ENCODE results near the gene YIPF3.

The YIPF3 gene

GRCh38 chr6:43516367-43516696, 394 bp downstream of the YIPF3 start:
- H4K8ac ChIP-seq (ENCODE audit: low read depth, low read length): peak overlapping the region; percentile 99
- H3K4me1 ChIP-seq (ENCODE audit: control insufficient read depth in 1 of 2, insufficient read depth in 2 of 2, low read length in 2 of 2): peaks cover 9 to 12% of the 10 kb centered on the region in 2 experiments
- H4K91ac ChIP-seq (ENCODE audit: low read depth, low read length): peak overlapping the region; percentile 95
- peak overlapping the region; percentile 62 for H2AK5ac ChIP-seq (ENCODE audit: low read length)
- peak overlapping the region; percentile 65 for H4K12ac ChIP-seq (ENCODE audit: low read depth, low read length)
- H3K36me3 ChIP-seq (ENCODE audit: control insufficient read depth in 1 of 2, insufficient read depth in 2 of 2, low read length in 2 of 2): peaks cover 44 to 56% of the 10 kb centered on the region in 2 experiments
- WGBS (ENCODE audit: extremely low coverage, insufficient coverage, insufficient read length): no CpG with 5 or more reads among the region's 10 CpGs
- H2BK120ac ChIP-seq (ENCODE audit: insufficient read depth, low read length, poor library complexity): peak overlapping the region; percentile 87
- peak overlapping the region; percentile 80 for H3K14ac ChIP-seq (ENCODE audit: low read length)
- H3K9me3 ChIP-seq (ENCODE audit: insufficient read depth, low read depth, low read length): no peaks in the 10 kb centered on the region
- peak overlapping the region; percentile 91 for H2AFZ ChIP-seq (ENCODE audit: insufficient read depth, low read length, poor library complexity)
- peak overlapping the region; percentile 89 for H3K4me3 ChIP-seq (ENCODE audit: low read depth, low read length)
- H3K79me2 ChIP-seq (ENCODE audit: control insufficient read depth, insufficient read depth, low read length, poor library complexity): peaks cover 14% of the 10 kb centered on the region
- H3K79me1 ChIP-seq (ENCODE audit: low read length): peaks cover 9% of the 10 kb centered on the region
- peak overlapping the region; percentile 81 for H3K27ac ChIP-seq (ENCODE audit: low read depth, low read length)
- DNase-seq: no peak
- no peak overlapping the region for H2BK12ac ChIP-seq (ENCODE audit: low read length)
- H3K18ac ChIP-seq (ENCODE audit: low read length): peak overlapping the region; percentile 85
- peak overlapping the region; percentile 72 for H3K4me2 ChIP-seq (ENCODE audit: low read length)
- H3K9ac ChIP-seq (ENCODE audit: low read length): peak overlapping the region; percentile 99
- H3K4ac ChIP-seq (ENCODE audit: low read depth, low read length): peak overlapping the region; percentile 87
- H2BK5ac ChIP-seq (ENCODE audit: low read depth, low read length, poor library complexity): peak overlapping the region; percentile 81
- no peak overlapping the region for H3K23ac ChIP-seq (ENCODE audit: low read length)
- H3K27me3 ChIP-seq (ENCODE audit: insufficient read depth, low read length): no peaks in the 10 kb centered on the region

GRCh38 chr6:43515808-43516207, 918 bp downstream of the YIPF3 start:
- Histone ChIP-seq H3K4me2 (ENCODE audit: low read length) (peak overlapping the region; percentile 72), H3K9me3 (ENCODE audit: insufficient read depth, low read depth, low read length) (no peaks in the 10 kb centered on the region), H3K4me3 (ENCODE audit: low read depth, low read length) (peak overlapping the region; percentile 6), H2BK5ac (ENCODE audit: low read depth, low read length, poor library complexity) (no peak overlapping the region), H3K27me3 (ENCODE audit: insufficient read depth, low read length) (no peaks in the 10 kb centered on the region), H3K23ac (ENCODE audit: low read length) (no peak overlapping the region), H2AK5ac (ENCODE audit: low read length) (peak overlapping the region; percentile 20), H2BK12ac (ENCODE audit: low read length) (no peak overlapping the region), H4K12ac (ENCODE audit: low read depth, low read length) (peak overlapping the region; percentile 23), H3K27ac (ENCODE audit: low read depth, low read length) (no peak overlapping the region), H3K36me3 (ENCODE audit: control insufficient read depth in 1 of 2, insufficient read depth in 2 of 2, low read length in 2 of 2) (peaks cover 41 to 56% of the 10 kb centered on the region in 2 experiments), H4K91ac (ENCODE audit: low read depth, low read length) (peak overlapping the region; percentile 23), H3K9ac (ENCODE audit: low read length) (peak overlapping the region; percentile 79), H3K79me1 (ENCODE audit: low read length) (peaks cover 9% of the 10 kb centered on the region), H2AFZ (ENCODE audit: insufficient read depth, low read length, poor library complexity) (no peak overlapping the region), H3K4ac (ENCODE audit: low read depth, low read length) (peak overlapping the region; percentile 81), H3K18ac (ENCODE audit: low read length) (no peak overlapping the region), H4K8ac (ENCODE audit: low read depth, low read length) (no peak overlapping the region), H2BK120ac (ENCODE audit: insufficient read depth, low read length, poor library complexity) (no peak overlapping the region), H3K4me1 (ENCODE audit: control insufficient read depth in 1 of 2, insufficient read depth in 2 of 2, low read length in 2 of 2) (peaks cover 9 to 12% of the 10 kb centered on the region in 2 experiments), H3K79me2 (ENCODE audit: control insufficient read depth, insufficient read depth, low read length, poor library complexity) (peaks cover 14% of the 10 kb centered on the region), H3K14ac (ENCODE audit: low read length) (peak overlapping the region; percentile 24)
- no CpG with 5 or more reads among the region's 9 CpGs for WGBS (ENCODE audit: extremely low coverage, insufficient coverage, insufficient read length)
- peak in 1 of 2 donors; percentile 45 for DNase-seq

GRCh38 chr6:43511824-43512415, 4.8 kb downstream of the YIPF3 start:
- Histone ChIP-seq H3K27ac (ENCODE audit: low read depth, low read length) (no peak overlapping the region), H3K79me1 (ENCODE audit: low read length) (peaks cover 8% of the 10 kb centered on the region), H2BK12ac (ENCODE audit: low read length) (no peak overlapping the region), H2BK5ac (ENCODE audit: low read depth, low read length, poor library complexity) (no peak overlapping the region), H2BK120ac (ENCODE audit: insufficient read depth, low read length, poor library complexity) (no peak overlapping the region), H3K4ac (ENCODE audit: low read depth, low read length) (no peak overlapping the region), H3K18ac (ENCODE audit: low read length) (no peak overlapping the region), H3K4me3 (ENCODE audit: low read depth, low read length) (no peak overlapping the region), H3K9ac (ENCODE audit: low read length) (no peak overlapping the region), H2AK5ac (ENCODE audit: low read length) (no peak overlapping the region), H3K23ac (ENCODE audit: low read length) (no peak overlapping the region), H3K36me3 (ENCODE audit: control insufficient read depth in 1 of 2, insufficient read depth in 2 of 2, low read length in 2 of 2) (peaks cover 32 to 42% of the 10 kb centered on the region in 2 experiments), H3K4me1 (ENCODE audit: control insufficient read depth in 1 of 2, insufficient read depth in 2 of 2, low read length in 2 of 2) (peaks cover 10 to 16% of the 10 kb centered on the region in 2 experiments), H2AFZ (ENCODE audit: insufficient read depth, low read length, poor library complexity) (no peak overlapping the region), H4K8ac (ENCODE audit: low read depth, low read length) (no peak overlapping the region), H4K12ac (ENCODE audit: low read depth, low read length) (no peak overlapping the region), H3K4me2 (ENCODE audit: low read length) (no peak overlapping the region), H3K9me3 (ENCODE audit: insufficient read depth, low read depth, low read length) (no peaks in the 10 kb centered on the region), H3K79me2 (ENCODE audit: control insufficient read depth, insufficient read depth, low read length, poor library complexity) (peaks cover 8% of the 10 kb centered on the region), H3K14ac (ENCODE audit: low read length) (no peak overlapping the region), H4K91ac (ENCODE audit: low read depth, low read length) (no peak overlapping the region), H3K27me3 (ENCODE audit: insufficient read depth, low read length) (peaks cover 20% of the 10 kb centered on the region)
- no peak for DNase-seq
- no CpG with 5 or more reads among the region's 11 CpGs for WGBS (ENCODE audit: extremely low coverage, insufficient coverage, insufficient read length)

GRCh38 chr6:43510827-43511163, 5.9 kb downstream of the YIPF3 start:
- Histone ChIP-seq H2BK120ac (ENCODE audit: insufficient read depth, low read length, poor library complexity) (no peak overlapping the region), H3K79me1 (ENCODE audit: low read length) (peaks cover 2% of the 10 kb centered on the region), H4K91ac (ENCODE audit: low read depth, low read length) (no peak overlapping the region), H3K4ac (ENCODE audit: low read depth, low read length) (no peak overlapping the region), H4K8ac (ENCODE audit: low read depth, low read length) (no peak overlapping the region), H3K9ac (ENCODE audit: low read length) (no peak overlapping the region), H2AFZ (ENCODE audit: insufficient read depth, low read length, poor library complexity) (no peak overlapping the region), H3K23ac (ENCODE audit: low read length) (no peak overlapping the region), H3K36me3 (ENCODE audit: control insufficient read depth in 1 of 2, insufficient read depth in 2 of 2, low read length in 2 of 2) (peaks cover 34 to 43% of the 10 kb centered on the region in 2 experiments), H2AK5ac (ENCODE audit: low read length) (no peak overlapping the region), H3K4me1 (ENCODE audit: control insufficient read depth in 1 of 2, insufficient read depth in 2 of 2, low read length in 2 of 2) (peaks cover 8 to 13% of the 10 kb centered on the region in 2 experiments), H3K9me3 (ENCODE audit: insufficient read depth, low read depth, low read length) (no peaks in the 10 kb centered on the region), H2BK12ac (ENCODE audit: low read length) (no peak overlapping the region), H3K18ac (ENCODE audit: low read length) (no peak overlapping the region), H3K27ac (ENCODE audit: low read depth, low read length) (no peak overlapping the region), H3K27me3 (ENCODE audit: insufficient read depth, low read length) (peaks cover 20% of the 10 kb centered on the region), H3K79me2 (ENCODE audit: control insufficient read depth, insufficient read depth, low read length, poor library complexity) (peaks cover 1% of the 10 kb centered on the region), H4K12ac (ENCODE audit: low read depth, low read length) (no peak overlapping the region), H3K4me2 (ENCODE audit: low read length) (no peak overlapping the region), H3K4me3 (ENCODE audit: low read depth, low read length) (no peak overlapping the region), H2BK5ac (ENCODE audit: low read depth, low read length, poor library complexity) (no peak overlapping the region), H3K14ac (ENCODE audit: low read length) (no peak overlapping the region)
- no CpG with 5 or more reads among the region's 10 CpGs for WGBS (ENCODE audit: extremely low coverage, insufficient coverage, insufficient read length)
- no peak for DNase-seq
